ENCODE results near the gene PPP2R5B. TPM values are rescaled to one million over a fixed set of nuclear protein-coding genes. Genes with fewer than 3 reads are reported as not detected.

The PPP2R5B gene
- total RNA-seq, 1 donor from 2014 or later: 12.6 TPM

DNA sequence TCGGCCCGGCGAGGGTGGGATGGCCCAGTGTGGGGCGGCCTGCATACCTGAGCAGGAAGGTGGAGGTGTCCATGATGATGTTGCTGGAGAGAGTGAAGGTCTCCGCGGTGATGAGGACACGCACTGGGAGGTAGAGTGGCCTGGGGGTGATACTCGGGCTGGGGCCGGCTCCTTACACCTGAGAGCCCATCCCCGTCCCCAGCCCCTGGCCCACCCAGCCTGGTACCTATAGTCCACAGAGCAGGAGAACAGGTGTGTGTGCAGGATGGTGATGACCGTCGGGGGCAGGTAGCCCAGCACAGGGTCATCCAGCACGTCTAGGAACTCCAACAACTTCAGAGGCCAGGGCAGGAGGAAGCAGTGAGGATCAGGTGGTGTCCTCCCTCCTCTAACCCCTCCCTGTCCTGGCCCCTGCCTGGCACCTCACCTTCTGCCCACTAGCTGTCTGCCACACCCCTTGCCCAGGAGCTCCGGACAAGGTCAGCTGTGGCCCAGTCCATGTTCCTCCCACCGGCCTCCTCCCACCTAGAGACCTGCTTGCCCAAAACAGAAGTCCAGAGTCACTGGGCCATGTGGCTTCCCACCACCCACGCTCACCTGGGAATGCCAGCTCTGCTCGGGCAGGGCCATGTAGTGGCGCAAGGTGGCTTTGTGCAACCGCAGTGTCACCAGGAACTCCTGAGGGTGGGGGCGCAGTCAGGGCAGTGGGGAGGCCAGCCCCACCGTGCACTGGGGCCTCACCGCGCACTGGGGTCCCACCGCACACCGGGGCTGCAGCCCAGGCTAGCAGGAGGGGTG is 18.8 kb upstream of the PPP2R5B start:
- Mint-ChIP-seq H3K27me3 (no peaks in the 10 kb centered on the region), H3K4me3 (no peak overlapping the region), H3K9me3 (no peaks in the 10 kb centered on the region), H3K36me3 (ENCODE audit: low read depth) (peaks cover 69% of the 10 kb centered on the region), H3K27ac (no peak overlapping the region), H3K4me1 (no peaks in the 10 kb centered on the region)
- ATAC-seq (ENCODE audit: low read depth) (no peak), DNase-seq (no peak)
- ChIA-PET POLR2A (interaction anchor here (0.6 to 1.0 kb wide), 2 partner anchors 9 to 57 kb away, joined by 3 to 4 read pairs; no protein-coding TSS in a partner anchor), CTCF (no interaction called here)
- TF ChIP-seq, protein P1, sequence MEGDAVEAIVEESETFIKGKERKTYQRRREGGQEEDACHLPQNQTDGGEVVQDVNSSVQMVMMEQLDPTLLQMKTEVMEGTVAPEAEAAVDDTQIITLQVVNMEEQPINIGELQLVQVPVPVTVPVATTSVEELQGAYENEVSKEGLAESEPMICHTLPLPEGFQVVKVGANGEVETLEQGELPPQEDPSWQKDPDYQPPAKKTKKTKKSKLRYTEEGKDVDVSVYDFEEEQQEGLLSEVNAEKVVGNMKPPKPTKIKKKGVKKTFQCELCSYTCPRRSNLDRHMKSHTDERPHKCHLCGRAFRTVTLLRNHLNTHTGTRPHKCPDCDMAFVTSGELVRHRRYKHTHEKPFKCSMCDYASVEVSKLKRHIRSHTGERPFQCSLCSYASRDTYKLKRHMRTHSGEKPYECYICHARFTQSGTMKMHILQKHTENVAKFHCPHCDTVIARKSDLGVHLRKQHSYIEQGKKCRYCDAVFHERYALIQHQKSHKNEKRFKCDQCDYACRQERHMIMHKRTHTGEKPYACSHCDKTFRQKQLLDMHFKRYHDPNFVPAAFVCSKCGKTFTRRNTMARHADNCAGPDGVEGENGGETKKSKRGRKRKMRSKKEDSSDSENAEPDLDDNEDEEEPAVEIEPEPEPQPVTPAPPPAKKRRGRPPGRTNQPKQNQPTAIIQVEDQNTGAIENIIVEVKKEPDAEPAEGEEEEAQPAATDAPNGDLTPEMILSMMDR (IDR thresholded peaks at IDR 0.05): no peak
- intact Hi-C loops (cut with micrococcal nuclease): no loop called here

DNA sequence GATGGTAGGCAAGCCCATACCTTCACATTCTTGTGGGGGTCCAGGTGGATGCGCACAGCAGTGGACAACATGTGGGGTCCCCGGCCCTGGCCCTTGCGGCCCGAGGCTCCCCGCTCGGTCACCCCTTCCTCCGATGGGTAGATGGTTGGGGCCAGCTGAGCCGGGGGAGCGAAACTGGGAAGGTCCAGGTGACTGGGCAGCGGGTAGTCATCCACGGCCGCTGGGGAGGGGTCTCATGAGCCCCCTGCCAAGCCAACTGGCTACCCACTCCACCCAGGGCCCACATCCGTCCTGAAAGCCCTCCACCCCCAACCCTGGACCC is 18.2 kb upstream of the PPP2R5B start:
- TF ChIP-seq, protein P1 (IDR thresholded peaks at IDR 0.05): no peak
- ChIA-PET POLR2A (interaction anchor here (1.0 kb wide), 1 partner anchor 57 kb away, joined by 3 read pairs; no protein-coding TSS in a partner anchor), CTCF (interaction anchor here (0.6 kb wide), 1 partner anchor 85 kb away, joined by 3 read pairs; no protein-coding TSS in a partner anchor)
- Mint-ChIP-seq H3K36me3 (ENCODE audit: low read depth) (peaks cover 71% of the 10 kb centered on the region), H3K4me1 (no peaks in the 10 kb centered on the region), H3K9me3 (no peaks in the 10 kb centered on the region), H3K4me3 (no peak overlapping the region), H3K27ac (no peak overlapping the region), H3K27me3 (no peaks in the 10 kb centered on the region)
- no peak for DNase-seq
- ATAC-seq (ENCODE audit: low read depth): no peak
- intact Hi-C loops (cut with micrococcal nuclease): no loop called here

DNA sequence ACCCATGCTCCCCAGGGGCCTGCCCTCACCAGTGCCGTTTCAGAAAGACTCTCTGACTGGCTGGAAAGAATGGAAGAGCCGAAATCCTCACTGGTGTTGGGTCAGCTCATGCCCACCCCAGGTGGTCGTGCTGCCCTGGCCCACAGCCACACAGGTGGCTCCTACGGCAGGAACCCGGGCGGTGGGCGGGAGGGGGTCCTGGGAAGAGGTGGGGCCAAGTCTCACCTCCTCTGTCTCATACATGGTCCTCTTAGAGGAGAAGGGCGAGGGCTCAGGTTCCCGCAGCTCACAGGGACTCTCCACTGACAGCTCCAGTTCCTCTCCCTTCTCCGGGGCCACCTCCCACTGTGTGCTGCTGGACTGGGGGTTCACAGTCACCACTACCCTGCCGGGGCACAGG is 15.7 kb upstream of the PPP2R5B start:
- CTCF ChIA-PET: no interaction called here
- Mint-ChIP-seq H3K4me3 (no peak overlapping the region), H3K27me3 (no peaks in the 10 kb centered on the region), H3K4me1 (no peaks in the 10 kb centered on the region), H3K27ac (no peak overlapping the region), H3K9me3 (no peaks in the 10 kb centered on the region), H3K36me3 (ENCODE audit: low read depth) (peaks cover 77% of the 10 kb centered on the region)
- POLR2A ChIA-PET: no interaction called here
- intact Hi-C loops (cut with micrococcal nuclease): no loop called here
- no peak for DNase-seq
- TF ChIP-seq, protein P1 (IDR thresholded peaks at IDR 0.05): no peak
- no peak for ATAC-seq (ENCODE audit: low read depth)

DNA sequence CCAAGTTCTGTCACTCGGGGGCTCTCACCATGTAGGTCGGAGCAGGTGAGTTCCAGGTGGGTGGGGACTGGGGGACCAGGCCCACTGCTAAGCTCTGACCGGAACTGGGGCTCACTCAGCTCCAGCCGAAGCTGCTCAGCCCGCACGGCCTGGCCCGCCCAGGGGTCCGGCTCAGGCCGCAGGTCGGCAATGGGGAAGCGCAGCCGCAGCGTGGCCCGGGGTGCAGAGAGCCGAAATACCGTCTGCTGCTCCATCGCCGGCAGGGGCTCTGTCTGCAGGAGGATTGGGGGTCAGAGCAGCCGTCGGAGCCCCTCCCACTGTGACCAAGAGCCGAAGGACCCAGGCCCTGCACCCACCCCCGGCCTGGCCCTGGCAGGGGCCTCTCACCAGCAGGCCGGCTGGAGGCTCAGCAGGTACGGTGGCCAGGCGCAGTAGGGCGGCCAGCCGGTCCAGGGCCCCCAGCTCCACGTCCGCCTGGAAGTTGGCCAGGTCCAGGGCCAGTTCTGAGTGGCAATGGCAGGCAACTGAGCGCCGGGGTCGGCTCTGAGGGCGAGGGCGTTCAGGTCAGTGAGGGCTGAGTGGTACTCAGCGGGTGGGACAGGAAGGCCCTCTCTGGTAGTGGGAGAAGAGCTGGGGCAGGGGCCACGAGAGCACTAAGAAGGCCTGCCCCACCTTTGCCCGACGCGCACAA is 14.7 kb upstream of the PPP2R5B start:
- Mint-ChIP-seq H3K27me3 (no peaks in the 10 kb centered on the region), H3K9me3 (no peaks in the 10 kb centered on the region), H3K36me3 (ENCODE audit: low read depth) (peaks cover 76% of the 10 kb centered on the region), H3K27ac (no peak overlapping the region), H3K4me1 (peaks cover 2% of the 10 kb centered on the region), H3K4me3 (no peak overlapping the region)
- intact Hi-C loops (cut with micrococcal nuclease): no loop called here
- ATAC-seq (ENCODE audit: low read depth) (no peak), DNase-seq (no peak)
- ChIA-PET CTCF (no interaction called here), POLR2A (no interaction called here)
- TF ChIP-seq, protein P1 (IDR thresholded peaks at IDR 0.05): no peak

DNA sequence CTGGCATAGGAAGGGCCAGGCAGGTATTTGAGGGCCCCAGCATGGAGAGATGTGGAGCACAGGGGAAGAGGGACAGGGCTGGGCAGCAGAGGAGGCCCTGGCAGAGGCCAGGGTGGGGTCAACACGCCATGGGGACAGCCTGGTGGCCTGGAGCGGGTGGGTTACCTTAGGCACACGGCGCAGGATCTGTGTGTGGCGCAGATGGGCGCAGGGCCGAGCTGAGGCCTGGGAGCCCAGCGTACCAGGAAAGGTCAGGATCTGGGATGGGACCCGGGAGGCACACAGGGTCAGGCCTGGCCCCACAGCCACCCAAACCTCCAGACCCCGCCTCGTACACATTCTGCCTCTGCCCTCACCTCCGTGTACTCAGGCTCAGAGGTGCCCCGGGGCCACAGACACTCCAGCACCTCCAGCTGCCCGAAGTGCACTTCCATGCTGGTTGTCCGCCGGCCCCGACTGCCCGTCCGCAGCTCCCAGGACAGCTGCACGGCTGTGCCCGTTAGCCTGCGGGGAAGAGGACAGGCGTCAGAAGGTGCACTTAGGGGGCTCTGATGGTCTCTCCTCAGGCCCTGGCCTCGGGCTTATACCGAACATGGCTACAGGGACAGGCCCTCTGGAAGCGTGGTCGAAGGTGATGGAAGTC is 13.9 kb upstream of the PPP2R5B start:
- H3K9me3 Mint-ChIP-seq: no peaks in the 10 kb centered on the region
- POLR2A ChIA-PET: no interaction called here
- TF ChIP-seq, protein P1 (IDR thresholded peaks at IDR 0.05): no peak
- no peak overlapping the region for H3K4me3 Mint-ChIP-seq
- DNase-seq (no peak), ATAC-seq (ENCODE audit: low read depth) (no peak)
- no peaks in the 10 kb centered on the region for H3K27me3 Mint-ChIP-seq
- H3K27ac Mint-ChIP-seq: no peak overlapping the region
- H3K36me3 Mint-ChIP-seq (ENCODE audit: low read depth): peaks cover 69% of the 10 kb centered on the region
- intact Hi-C loops (cut with micrococcal nuclease): no loop called here
- H3K4me1 Mint-ChIP-seq: peaks cover 4% of the 10 kb centered on the region
- CTCF ChIA-PET: no interaction called here
